Heart left ventricle (tissue), 16 donors: ENCODE data around the gene GALNT14. TPM values are rescaled to one million over a fixed set of nuclear protein-coding genes. Genes with fewer than 3 reads are reported as not detected.

Experiments
- ATAC-seq, 4 donors: fragments of 200-7000 bp; cut with Tn5 transposase; one replicate each; pipeline ENCODE4 v1.9.1; 2020 to 2022; ENCODE audit warnings: moderate library complexity in 4 of 4, mild to moderate bottlenecking in 3 of 4, moderate number of reproducible peaks in 1 of 4
- DNase-seq, 5 donors: peaks; one replicate each; pipeline ENCODE4 v3.0.0-alpha.2; 2020
- H3K27ac ChIP-seq, 12 donors: fragments of 200-600 bp; sonication (generic) in 4 of 12; one replicate each; pipeline versions ENCODE4 v1.5.0 to v1.8.0; 2016 to 2022; ENCODE audit warnings: mild to moderate bottlenecking in 2 of 12
- H3K27me3 ChIP-seq, 9 donors: fragments of 200-600 bp; sonication (generic) in 2 of 9; one replicate each; pipeline versions ENCODE4 v1.5.1 to v1.8.0; 2016 to 2022; ENCODE audit warnings: mild to moderate bottlenecking in 3 of 9
- H3K36me3 ChIP-seq, 9 donors: fragments of 200-600 bp; sonication (generic) in 2 of 9; one replicate each; pipeline versions ENCODE4 v1.5.0 to v1.8.0; 2018 to 2022; ENCODE audit warnings: mild to moderate bottlenecking in 2 of 9
- H3K4me1 ChIP-seq, 12 donors: fragments of 200-600 bp; sonication (generic) in 4 of 12; one replicate each; pipeline versions ENCODE4 v1.5.0 to v1.8.0; 2016 to 2022; ENCODE audit warnings: mild to moderate bottlenecking in 3 of 12
- H3K4me3 ChIP-seq, 12 donors: fragments of 200-600 bp; sonication (generic) in 4 of 12; one replicate each; pipeline versions ENCODE4 v1.5.0 to v1.8.0; 2017 to 2022; ENCODE audit warnings: mild to moderate bottlenecking in 9 of 12, moderate library complexity in 4 of 12
- H3K9me3 ChIP-seq, 12 donors: fragments of 200-600 bp; sonication (generic) in 4 of 12; one replicate each; pipeline versions ENCODE4 v1.5.0 to v1.8.0; 2016 to 2022; ENCODE audit warnings: mild to moderate bottlenecking in 1 of 12
- POLR2A ChIP-seq, 2 donors: fragments of 450-650 bp; IDR thresholded peaks; one replicate each; pipeline ENCODE4 v1.6.1; 2017; ENCODE audit warnings: antibody characterized with exemption in 2 of 2, mild to moderate bottlenecking in 2 of 2, moderate library complexity in 2 of 2
- WGBS, 4 donors: extraction: QIAGEN DNeasy Blood & Tissue Kit in 2 of 4; methylation state at CpG; one replicate each; pipeline versions ENCODE4 v1.1.5 to v1.1.7; 2013 to 2018; 5-methylcytosine and 5-hydroxymethylcytosine counted together
- intact Hi-C, 10 donors: fragments of 100-400 bp; cut with DNase I; formaldehyde crosslinking; loops; one replicate each; pipeline versions ENCODE4 v1.11.1 to v1.14.2; 2022
- polyA plus RNA-seq, 2 donors: library from polyadenylated mRNA; stranded (reverse); fragments of 200-250 nt; gene quantifications; one replicate each; pipeline ENCODE4 v1.2.3, GENCODE V29; 2013
- total RNA-seq, 9 donors: library from RNA; depleted of rRNA in 2 of 9; stranded (reverse); fragments of >200 nt in 2 of 9; fragmentation: NEBNext Ultra II Directional in 3 of 9; extraction: Animal tissue kit (Norgen Biotek cat#: 25700) in 3 of 9; gene quantifications; one replicate each; pipeline versions ENCODE4 v1.1.0 to v1.2.4, GENCODE V29; 2016 to 2023
- TF ChIP-seq, protein P1 (sequence below), 12 donors: fragments of 200-600 bp; sonication (generic) in 4 of 12; IDR thresholded peaks; one replicate each; pipeline versions ENCODE4 v1.5.0 to v1.8.0; 2018 to 2022; ENCODE audit warnings: antibody characterized with exemption in 12 of 12, mild to moderate bottlenecking in 5 of 12
- donor health status: ischemic (EF 13 %, LVEDD 7.1; RV severe dilation, severe dysfunction).
- donor health status: healthy with polysubstance abuse.
- donor health status: DM: no; HTN: yes; CAD: no.
- donor health status: DM: no; HTN: no; CAD: no.
- donor health status: ischemic (EF 25% LVEDD 6.9; RV normal size, moderate dysfunction).
- donor health status: ischemic (EF 25% LVEDD 5.7; RV mildly dilated, moderate dysfunction).
- donor health status: healthy.
- donor health status: DM: yes; HTN: yes; CAD: no.
- donor health status: ischemic (EF 35%, LVEDD 5.7; RV mildly dilated, moderate dysfunction).
- donor health status: nonischemic (EF 11% LVEDD 7.7; RV severe dilation, severe dysfunction).
- donor health status: DM: yes; HTN: yes; CAD: no.
- donor health status: PGD.
- donor health status: ischemic (EF 29% LVEDD 5.4; RV normal size, mild dysfunction).
- donor health status: nonischemic (EF 23%, LVEDD 6.1; RV moderate dilation, normal function).

Gene GALNT14
- total and polyA plus RNA-seq, 11 donors, result 0.29 to 2.4 (median 1.0) TPM; not detected in 2

DNA sequence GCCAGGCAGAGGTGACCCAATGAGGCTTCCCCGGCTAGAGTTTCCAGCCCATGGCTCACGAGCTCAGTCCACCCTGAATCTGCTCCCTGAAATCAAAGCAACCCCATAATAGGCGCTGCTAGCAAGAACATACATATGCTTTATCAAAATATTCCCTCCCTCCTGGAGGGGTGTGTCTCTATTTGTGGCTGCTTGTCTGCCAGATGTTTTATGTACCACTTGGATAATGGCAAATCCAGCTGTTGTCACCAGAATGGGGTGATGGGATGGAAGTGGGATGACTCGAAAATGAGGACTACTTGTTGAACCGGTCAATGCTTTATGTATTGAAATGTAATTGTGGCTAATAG, 152.0 kb downstream of the GALNT14 start:
- no peaks in the 10 kb centered on the region for H3K9me3 ChIP-seq
- intact Hi-C loops, result no loop called here
- H3K36me3 ChIP-seq, result no peaks in the 10 kb centered on the region
- WGBS, 4 donors, result 60 to 77% (median 63%) methylated on average over 5 of the region's 5 CpGs
- no peak overlapping the region for H3K27ac ChIP-seq
- DNase-seq, result no peak
- TF ChIP-seq, protein P1, sequence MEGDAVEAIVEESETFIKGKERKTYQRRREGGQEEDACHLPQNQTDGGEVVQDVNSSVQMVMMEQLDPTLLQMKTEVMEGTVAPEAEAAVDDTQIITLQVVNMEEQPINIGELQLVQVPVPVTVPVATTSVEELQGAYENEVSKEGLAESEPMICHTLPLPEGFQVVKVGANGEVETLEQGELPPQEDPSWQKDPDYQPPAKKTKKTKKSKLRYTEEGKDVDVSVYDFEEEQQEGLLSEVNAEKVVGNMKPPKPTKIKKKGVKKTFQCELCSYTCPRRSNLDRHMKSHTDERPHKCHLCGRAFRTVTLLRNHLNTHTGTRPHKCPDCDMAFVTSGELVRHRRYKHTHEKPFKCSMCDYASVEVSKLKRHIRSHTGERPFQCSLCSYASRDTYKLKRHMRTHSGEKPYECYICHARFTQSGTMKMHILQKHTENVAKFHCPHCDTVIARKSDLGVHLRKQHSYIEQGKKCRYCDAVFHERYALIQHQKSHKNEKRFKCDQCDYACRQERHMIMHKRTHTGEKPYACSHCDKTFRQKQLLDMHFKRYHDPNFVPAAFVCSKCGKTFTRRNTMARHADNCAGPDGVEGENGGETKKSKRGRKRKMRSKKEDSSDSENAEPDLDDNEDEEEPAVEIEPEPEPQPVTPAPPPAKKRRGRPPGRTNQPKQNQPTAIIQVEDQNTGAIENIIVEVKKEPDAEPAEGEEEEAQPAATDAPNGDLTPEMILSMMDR (IDR thresholded peaks at IDR 0.05), result no peak
- TF ChIP-seq POLR2A (IDR thresholded peaks at IDR 0.05), result no peak
- no peak overlapping the region for H3K4me3 ChIP-seq
- no peak for ATAC-seq
- no peaks in the 10 kb centered on the region for H3K27me3 ChIP-seq
- peaks cover 0 to 29% (median 12%) of the 10 kb centered on the region in 12 donors for H3K4me1 ChIP-seq

DNA sequence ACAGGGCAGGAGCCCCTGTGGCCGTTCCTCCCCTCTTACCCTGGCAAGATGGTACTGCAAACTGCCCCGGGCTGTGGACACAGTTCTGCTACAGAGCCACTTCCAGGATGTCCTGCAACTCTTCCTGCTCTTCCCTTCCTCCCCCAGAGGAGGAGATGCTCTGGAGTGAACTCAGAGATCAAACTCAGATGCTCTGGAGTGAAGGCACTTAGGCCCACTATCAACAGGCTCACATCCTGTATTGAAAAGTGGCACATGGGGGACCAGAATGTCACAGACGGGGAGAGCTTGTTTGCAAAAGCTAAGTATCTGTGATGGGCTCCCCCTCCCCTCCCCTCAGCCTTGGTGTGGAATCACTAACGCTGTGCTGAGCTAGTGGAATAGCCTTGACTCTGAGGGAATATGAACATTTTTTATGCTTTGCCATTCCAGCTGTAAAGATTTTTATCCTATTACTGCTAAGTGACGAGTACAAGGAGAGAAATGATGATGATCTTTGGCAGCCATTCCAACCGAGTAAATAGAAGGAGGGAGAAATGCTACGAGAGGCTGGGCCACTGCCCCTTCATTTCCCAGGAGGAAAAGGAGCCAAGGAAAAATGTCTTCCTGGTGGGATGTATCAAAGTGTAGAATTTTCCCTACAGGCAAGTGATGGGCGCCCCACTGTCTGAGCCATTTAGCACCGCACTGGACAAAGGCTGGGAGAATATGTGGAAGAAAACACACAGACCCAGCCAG, 152.6 kb downstream of the GALNT14 start:
- no peak for TF ChIP-seq POLR2A (IDR thresholded peaks at IDR 0.05)
- TF ChIP-seq, protein P1 (IDR thresholded peaks at IDR 0.05), result no peak
- no peak for ATAC-seq
- DNase-seq, result no peak
- Histone ChIP-seq H3K36me3 (no peaks in the 10 kb centered on the region), H3K27ac (peak overlapping the region in 2 of 12 donors; percentile 10 to 55), H3K27me3 (no peaks in the 10 kb centered on the region), H3K4me1 (peaks cover 0 to 31% (median 12%) of the 10 kb centered on the region in 12 donors), H3K4me3 (no peak overlapping the region), H3K9me3 (no peaks in the 10 kb centered on the region)
- WGBS, 4 donors, result 40 to 55% (median 46%) methylated on average over 9 of the region's 9 CpGs
- intact Hi-C loops, result no loop called here

- no peaks in the 10 kb centered on the region for H3K36me3 ChIP-seq
- 6 to 26% (median 21%) methylated on average over 2 of the region's 2 CpGs for WGBS, 4 donors
- H3K4me1 ChIP-seq, result peaks cover 0 to 40% (median 13%) of the 10 kb centered on the region in 12 donors
- H3K27ac ChIP-seq, result peak overlapping the region in 9 of 12 donors; percentile 20 to 67 (median 54)
- intact Hi-C loops, result no loop called here
- no peaks in the 10 kb centered on the region for H3K9me3 ChIP-seq
- ATAC-seq, result peak; percentile 83 to 91 (median 86)
- TF ChIP-seq POLR2A (IDR thresholded peaks at IDR 0.05), result no peak
- TF ChIP-seq, protein P1 (IDR thresholded peaks at IDR 0.05), result no peak
- H3K27me3 ChIP-seq, result no peaks in the 10 kb centered on the region
- peak in 4 of 5 donors; percentile 22 to 64 (median 54) for DNase-seq
- H3K4me3 ChIP-seq, result no peak overlapping the region
These were observed 154.1 kb downstream of the GALNT14 start for GRCh38 chr2:30984148-30984547.

GRCh38 chr2:30981510-30981909, 156.7 kb downstream of the GALNT14 start:
- no peak for ATAC-seq
- Histone ChIP-seq H3K27ac (peak overlapping the region in 1 of 12 donors; percentile 14), H3K9me3 (no peaks in the 10 kb centered on the region), H3K4me1 (peaks cover 0 to 40% (median 13%) of the 10 kb centered on the region in 12 donors), H3K4me3 (no peak overlapping the region), H3K36me3 (no peaks in the 10 kb centered on the region), H3K27me3 (no peaks in the 10 kb centered on the region)
- DNase-seq, result no peak
- 56 to 64% (median 59%) methylated on average over 8 of the region's 8 CpGs for WGBS, 4 donors
- intact Hi-C loops, result no loop called here
- TF ChIP-seq, protein P1 (IDR thresholded peaks at IDR 0.05), result no peak
- TF ChIP-seq POLR2A (IDR thresholded peaks at IDR 0.05), result no peak
